CD8-positive, alpha-beta memory T cell (primary cell): ENCODE measurements around the gene TOX3. TPM values are rescaled to one million over a fixed set of nuclear protein-coding genes. Genes with fewer than 3 reads are reported as not detected.

ENCODE experiments used
- CTCF ChIA-PET: fragments of 350-600 bp; sonication (Branson Sonifier 250); formaldehyde crosslinking; loops from one replicate; lab custom pipeline; 2021; ENCODE audit warnings: antibody characterized with exemption; lab: Charles Lee
- POLR2A ChIA-PET: fragments of 350-600 bp; sonication (Branson Sonifier 250); formaldehyde crosslinking; loops from one replicate; lab custom pipeline; 2021; ENCODE audit warnings: antibody characterized with exemption; lab: Charles Lee
- DNase-seq, 5 donors: peaks; one replicate each; pipeline versions ENCODE4 v3.0.0 to v3.0.0-alpha.2; 2020 to 2022; ENCODE audit warnings: mixed read lengths in 1 of 5
- H3K27ac ChIP-seq: one replicate; pipeline ENCODE4 v1.7.0; 2013; ENCODE audit warnings: low read depth, mild to moderate bottlenecking, low read length, moderate library complexity
- H3K27me3 ChIP-seq: 2 replicates; pipeline ENCODE4 v1.7.0; 2013; ENCODE audit warnings: low read length, mild to moderate bottlenecking; ENCODE audit not compliant: insufficient read depth, poor library complexity, severe bottlenecking
- H3K36me3 ChIP-seq: 2 replicates; pipeline ENCODE4 v1.7.0; 2013; ENCODE audit warnings: mild to moderate bottlenecking, low read length, moderate library complexity; ENCODE audit not compliant: insufficient read depth
- H3K4me1 ChIP-seq: 2 replicates; pipeline ENCODE4 v1.7.0; 2013; ENCODE audit warnings: mild to moderate bottlenecking, low read length, moderate library complexity; ENCODE audit not compliant: insufficient read depth
- H3K4me3 ChIP-seq: 2 replicates; pipeline ENCODE4 v1.7.0; 2013; ENCODE audit warnings: mild to moderate bottlenecking, low read length
- H3K9me3 ChIP-seq: 2 replicates; pipeline ENCODE4 v1.7.0; 2013; ENCODE audit warnings: mild to moderate bottlenecking, low read length
- H3K27ac Mint-ChIP-seq, 8 donors: one replicate each; pipeline ENCODE4 v1.8.0; 2020 to 2021; ENCODE audit warnings: mixed read lengths in 8 of 8, mild to moderate bottlenecking in 6 of 8, inconsistent platforms in 3 of 8, moderate library complexity in 3 of 8
- H3K27me3 Mint-ChIP-seq, 2 donors: one replicate each; pipeline ENCODE4 v1.8.0; 2020 to 2021; ENCODE audit warnings: mixed read lengths in 2 of 2, mild to moderate bottlenecking in 1 of 2, moderate library complexity in 1 of 2
- H3K36me3 Mint-ChIP-seq, 3 donors: one replicate each; pipeline ENCODE4 v1.8.0; 2020 to 2021; ENCODE audit warnings: mixed read lengths in 3 of 3, inconsistent platforms in 1 of 3, mild to moderate bottlenecking in 1 of 3
- H3K4me1 Mint-ChIP-seq, 3 donors: one replicate each; pipeline ENCODE4 v1.8.0; 2020 to 2021; ENCODE audit warnings: mixed read lengths in 3 of 3, inconsistent platforms in 1 of 3, mild to moderate bottlenecking in 1 of 3
- H3K4me3 Mint-ChIP-seq, 7 donors: one replicate each; pipeline ENCODE4 v1.8.0; 2020 to 2021; ENCODE audit warnings: mixed read lengths in 7 of 7, mild to moderate bottlenecking in 6 of 7, moderate library complexity in 4 of 7, inconsistent platforms in 2 of 7
- H3K9me3 Mint-ChIP-seq, 5 donors: one replicate each; pipeline ENCODE4 v1.8.0; 2020 to 2022; ENCODE audit warnings: mixed read lengths in 5 of 5, mild to moderate bottlenecking in 3 of 5, moderate library complexity in 2 of 5, inconsistent platforms in 1 of 5
- polyA plus RNA-seq: library from polyadenylated mRNA; unstranded; fragments of 300-500 nt; fragmentation: Illumina TruSeq; gene quantifications from one replicate; pipeline ENCODE4 v1.2.3, GENCODE V29; 2021
- total RNA-seq, 2 experiments: library from RNA; stranded (reverse); gene quantifications; one replicate each; pipeline ENCODE4 v1.2.3, GENCODE V29; 2021

Gene TOX3
- total and polyA plus RNA-seq, 3 experiments from 2014 or later, result not detected

- H3K9me3 Mint-ChIP-seq, result peaks cover 4 to 10% (median 8%) of the 10 kb centered on the region in 5 donors
- H3K4me3 ChIP-seq, result no peak overlapping the region
- no peaks in the 10 kb centered on the region for H3K9me3 ChIP-seq
- H3K4me1 ChIP-seq, result no peaks in the 10 kb centered on the region
- H3K4me1 Mint-ChIP-seq, result no peaks in the 10 kb centered on the region
- no peak overlapping the region for H3K27ac ChIP-seq
- H3K36me3 ChIP-seq, result no peaks in the 10 kb centered on the region
- peaks cover 0 to 2% (median 0%) of the 10 kb centered on the region in 3 donors for H3K36me3 Mint-ChIP-seq
- CTCF ChIA-PET, result no interaction called here
- no peaks in the 10 kb centered on the region for H3K27me3 Mint-ChIP-seq
- H3K27ac Mint-ChIP-seq, result no peak overlapping the region
- no peaks in the 10 kb centered on the region for H3K27me3 ChIP-seq
- POLR2A ChIA-PET, result no interaction called here
- no peak for DNase-seq
- no peak overlapping the region for H3K4me3 Mint-ChIP-seq
These were observed 105.1 kb downstream of the TOX3 start for GRCh38 chr16:52441886-52442285.

- H3K36me3 Mint-ChIP-seq, result peaks cover 0 to 2% (median 0%) of the 10 kb centered on the region in 3 donors
- POLR2A ChIA-PET, result no interaction called here
- H3K27ac Mint-ChIP-seq, result no peak overlapping the region
- no peaks in the 10 kb centered on the region for H3K27me3 ChIP-seq
- no peak overlapping the region for H3K27ac ChIP-seq
- H3K4me3 ChIP-seq, result no peak overlapping the region
- H3K9me3 Mint-ChIP-seq, result peaks cover 4 to 10% (median 8%) of the 10 kb centered on the region in 5 donors
- no peaks in the 10 kb centered on the region for H3K4me1 ChIP-seq
- H3K9me3 ChIP-seq, result no peaks in the 10 kb centered on the region
- CTCF ChIA-PET, result no interaction called here
- H3K4me1 Mint-ChIP-seq, result no peaks in the 10 kb centered on the region
- no peak overlapping the region for H3K4me3 Mint-ChIP-seq
- no peaks in the 10 kb centered on the region for H3K36me3 ChIP-seq
- no peaks in the 10 kb centered on the region for H3K27me3 Mint-ChIP-seq
- DNase-seq, result no peak
These were observed 106.7 kb downstream of the TOX3 start for GRCh38 chr16:52440248-52440647.

- ChIA-PET POLR2A (no interaction called here), CTCF (no interaction called here)
- H3K4me1 ChIP-seq, result no peaks in the 10 kb centered on the region
- Mint-ChIP-seq H3K36me3 (peaks cover 0 to 2% (median 0%) of the 10 kb centered on the region in 3 donors), H3K4me3 (no peak overlapping the region), H3K27me3 (no peaks in the 10 kb centered on the region), H3K27ac (no peak overlapping the region), H3K9me3 (peaks cover 2 to 10% (median 8%) of the 10 kb centered on the region in 5 donors), H3K4me1 (no peaks in the 10 kb centered on the region)
- H3K27ac ChIP-seq, result no peak overlapping the region
- H3K27me3 ChIP-seq, result no peaks in the 10 kb centered on the region
- H3K4me3 ChIP-seq, result no peak overlapping the region
- H3K9me3 ChIP-seq, result no peaks in the 10 kb centered on the region
- no peaks in the 10 kb centered on the region for H3K36me3 ChIP-seq
- no peak for DNase-seq
These were observed 107.2 kb downstream of the TOX3 start for GRCh38 chr16:52439750-52440149.

DNA sequence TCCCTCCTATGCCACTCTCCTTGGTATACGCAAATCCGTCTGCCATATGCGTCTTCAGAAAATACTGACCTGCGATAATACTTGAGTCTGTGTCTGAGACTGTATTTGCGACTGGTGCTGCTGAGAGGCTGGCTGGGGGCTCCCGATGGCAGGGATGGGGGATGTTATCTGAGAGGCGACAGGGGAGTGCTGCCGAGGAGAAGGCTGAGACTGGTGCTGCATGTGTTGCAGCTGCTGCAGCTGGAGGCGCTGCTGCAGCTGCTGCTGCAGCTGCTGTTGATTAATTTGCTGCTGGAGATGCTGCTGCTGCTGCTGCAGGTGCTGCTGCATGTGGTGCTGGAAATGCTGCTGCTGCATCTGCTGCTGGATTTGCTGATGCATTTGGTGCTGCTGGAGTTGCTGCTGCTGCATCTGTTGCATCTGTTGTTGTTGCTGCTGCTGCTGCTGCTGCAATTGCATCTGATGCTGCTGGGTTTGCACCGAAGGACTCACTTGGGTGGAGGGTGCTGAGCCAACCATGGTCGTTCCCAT is 107.7 kb downstream of the TOX3 start:
- Mint-ChIP-seq H3K36me3 (peaks cover 0 to 2% (median 0%) of the 10 kb centered on the region in 3 donors), H3K9me3 (peaks cover 2 to 12% (median 8%) of the 10 kb centered on the region in 5 donors), H3K4me3 (no peak overlapping the region), H3K4me1 (no peaks in the 10 kb centered on the region), H3K27me3 (no peaks in the 10 kb centered on the region), H3K27ac (no peak overlapping the region)
- Histone ChIP-seq H3K4me1 (no peaks in the 10 kb centered on the region), H3K27me3 (no peaks in the 10 kb centered on the region), H3K36me3 (no peaks in the 10 kb centered on the region), H3K9me3 (no peaks in the 10 kb centered on the region), H3K4me3 (no peak overlapping the region), H3K27ac (no peak overlapping the region)
- POLR2A ChIA-PET, result no interaction called here
- no peak for DNase-seq
- CTCF ChIA-PET, result no interaction called here

GRCh38 chr16:52437277-52437670 is 109.7 kb downstream of the TOX3 start:
- H3K27me3 Mint-ChIP-seq, result no peaks in the 10 kb centered on the region
- Histone ChIP-seq H3K4me1 (no peaks in the 10 kb centered on the region), H3K36me3 (no peaks in the 10 kb centered on the region), H3K4me3 (no peak overlapping the region), H3K27me3 (no peaks in the 10 kb centered on the region), H3K9me3 (no peaks in the 10 kb centered on the region), H3K27ac (no peak overlapping the region)
- no peaks in the 10 kb centered on the region for H3K4me1 Mint-ChIP-seq
- DNase-seq, result no peak
- ChIA-PET POLR2A (no interaction called here), CTCF (no interaction called here)
- H3K9me3 Mint-ChIP-seq, result peaks cover 2 to 18% (median 8%) of the 10 kb centered on the region in 5 donors
- peaks cover 0 to 2% (median 0%) of the 10 kb centered on the region in 3 donors for H3K36me3 Mint-ChIP-seq
- no peak overlapping the region for H3K27ac Mint-ChIP-seq
- H3K4me3 Mint-ChIP-seq, result no peak overlapping the region

- Histone ChIP-seq H3K4me1 (no peaks in the 10 kb centered on the region), H3K4me3 (no peak overlapping the region), H3K27ac (no peak overlapping the region), H3K36me3 (no peaks in the 10 kb centered on the region), H3K9me3 (no peaks in the 10 kb centered on the region), H3K27me3 (no peaks in the 10 kb centered on the region)
- CTCF ChIA-PET, result no interaction called here
- Mint-ChIP-seq H3K4me1 (no peaks in the 10 kb centered on the region), H3K36me3 (peaks cover 0 to 2% (median 0%) of the 10 kb centered on the region in 3 donors), H3K27me3 (no peaks in the 10 kb centered on the region), H3K27ac (no peak overlapping the region), H3K4me3 (no peak overlapping the region), H3K9me3 (peaks cover 2 to 18% (median 8%) of the 10 kb centered on the region in 5 donors)
- no peak for DNase-seq
- POLR2A ChIA-PET, result no interaction called here
These were observed 110.3 kb downstream of the TOX3 start for GRCh38 chr16:52436339-52437276.

GRCh38 chr16:52434224-52434623 is 112.7 kb downstream of the TOX3 start:
- Histone ChIP-seq H3K27ac (no peak overlapping the region), H3K9me3 (no peaks in the 10 kb centered on the region), H3K4me1 (no peaks in the 10 kb centered on the region), H3K27me3 (no peaks in the 10 kb centered on the region), H3K36me3 (no peaks in the 10 kb centered on the region), H3K4me3 (no peak overlapping the region)
- ChIA-PET POLR2A (no interaction called here), CTCF (no interaction called here)
- Mint-ChIP-seq H3K9me3 (peaks cover 0 to 12% (median 2%) of the 10 kb centered on the region in 5 donors), H3K4me3 (no peak overlapping the region), H3K36me3 (no peaks in the 10 kb centered on the region), H3K27ac (no peak overlapping the region), H3K27me3 (no peaks in the 10 kb centered on the region), H3K4me1 (no peaks in the 10 kb centered on the region)
- no peak for DNase-seq

DNA sequence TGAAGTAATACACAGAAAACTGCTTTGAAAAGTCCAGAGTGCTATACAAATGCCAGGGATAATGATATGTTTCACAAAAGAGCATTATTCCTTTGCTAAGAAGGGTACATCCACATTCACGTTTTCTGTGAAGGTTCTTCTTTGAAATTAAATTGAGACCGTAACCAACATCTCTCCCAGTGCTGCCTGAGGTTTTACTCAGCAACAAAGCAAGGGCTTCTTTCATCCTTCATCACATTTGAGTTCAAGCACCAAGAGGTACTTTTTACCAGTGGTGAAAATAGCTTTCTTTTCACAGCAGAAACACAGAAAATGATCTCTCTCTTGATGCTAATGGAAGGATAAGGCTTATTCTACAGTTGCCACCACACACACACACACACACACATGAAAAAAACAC is 113.3 kb downstream of the TOX3 start:
- no peak for DNase-seq
- Mint-ChIP-seq H3K9me3 (peaks cover 0 to 12% (median 0%) of the 10 kb centered on the region in 5 donors), H3K27ac (no peak overlapping the region), H3K27me3 (no peaks in the 10 kb centered on the region), H3K36me3 (no peaks in the 10 kb centered on the region), H3K4me1 (no peaks in the 10 kb centered on the region), H3K4me3 (no peak overlapping the region)
- Histone ChIP-seq H3K27me3 (no peaks in the 10 kb centered on the region), H3K27ac (no peak overlapping the region), H3K4me1 (no peaks in the 10 kb centered on the region), H3K36me3 (no peaks in the 10 kb centered on the region), H3K4me3 (no peak overlapping the region), H3K9me3 (no peaks in the 10 kb centered on the region)
- CTCF ChIA-PET, result no interaction called here
- POLR2A ChIA-PET, result no interaction called here
